ENCODE data around the gene CCNK.

CCNK gene

DNA sequence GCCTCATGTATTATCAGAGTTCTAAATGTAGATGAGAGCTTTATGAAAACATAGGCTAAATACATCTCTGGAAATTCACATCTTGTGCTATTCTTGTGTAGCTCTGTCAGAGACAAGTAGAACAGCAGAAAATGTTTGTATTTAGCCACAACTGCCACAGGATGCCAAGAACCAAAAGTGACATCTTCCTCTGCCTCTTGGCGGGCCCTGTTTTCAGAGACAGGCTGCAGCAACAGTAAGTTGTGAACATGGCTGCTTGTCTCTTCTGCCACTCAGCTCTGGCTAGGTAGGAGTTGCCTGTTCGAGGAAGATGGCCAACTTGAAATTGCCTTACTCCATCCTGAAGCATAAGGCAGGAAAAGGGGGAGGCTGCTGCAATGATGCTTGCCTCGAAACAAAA is 30.9 kb upstream of the CCNK start:
- H3K4me3 ChIP-seq (ENCODE audit: low read length), result no peak overlapping the region
- no peaks in the 10 kb centered on the region for H3K27me3 ChIP-seq (ENCODE audit: control insufficient read depth, insufficient read depth, low read length)
- H3K9me3 ChIP-seq (replicated peaks; ENCODE audit: low read length), result no peaks in the 10 kb centered on the region
- peaks cover 22% of the 10 kb centered on the region for H3K36me3 ChIP-seq (ENCODE audit: insufficient read depth, low read length)
- no peak overlapping the region for H3K4me2 ChIP-seq (ENCODE audit: low read length)
- peaks cover 6% of the 10 kb centered on the region for H3K4me1 ChIP-seq (ENCODE audit: control insufficient read depth, insufficient read depth, low read length)
- H3K9ac ChIP-seq (ENCODE audit: low read depth, low read length), result no peak overlapping the region

DNA sequence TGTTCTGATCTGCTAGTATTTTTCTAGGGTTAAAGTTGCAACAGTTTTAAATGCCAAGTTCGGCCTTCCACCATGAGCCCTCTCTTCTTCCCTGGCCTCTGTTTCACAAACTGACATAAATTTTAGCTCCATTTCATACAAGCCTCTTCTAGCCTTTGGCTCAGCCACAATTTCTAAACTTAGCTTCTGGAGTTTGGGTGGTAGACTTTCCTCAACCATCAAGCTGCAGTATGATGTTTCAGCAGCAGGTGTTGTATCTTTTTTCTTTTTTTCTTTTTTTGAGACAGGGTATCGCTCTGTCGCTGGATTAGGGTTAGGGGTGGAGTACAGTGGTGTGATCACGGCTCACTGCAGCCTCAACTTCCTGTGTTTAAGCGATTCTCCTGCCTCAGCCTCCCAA is 30.0 kb upstream of the CCNK start:
- H3K27me3 ChIP-seq (ENCODE audit: control insufficient read depth, insufficient read depth, low read length), result no peaks in the 10 kb centered on the region
- peaks cover 6% of the 10 kb centered on the region for H3K4me1 ChIP-seq (ENCODE audit: control insufficient read depth, insufficient read depth, low read length)
- no peaks in the 10 kb centered on the region for H3K9me3 ChIP-seq (replicated peaks; ENCODE audit: low read length)
- no peak overlapping the region for H3K4me3 ChIP-seq (ENCODE audit: low read length)
- no peak overlapping the region for H3K4me2 ChIP-seq (ENCODE audit: low read length)
- peaks cover 22% of the 10 kb centered on the region for H3K36me3 ChIP-seq (ENCODE audit: insufficient read depth, low read length)
- H3K9ac ChIP-seq (ENCODE audit: low read depth, low read length), result no peak overlapping the region

DNA sequence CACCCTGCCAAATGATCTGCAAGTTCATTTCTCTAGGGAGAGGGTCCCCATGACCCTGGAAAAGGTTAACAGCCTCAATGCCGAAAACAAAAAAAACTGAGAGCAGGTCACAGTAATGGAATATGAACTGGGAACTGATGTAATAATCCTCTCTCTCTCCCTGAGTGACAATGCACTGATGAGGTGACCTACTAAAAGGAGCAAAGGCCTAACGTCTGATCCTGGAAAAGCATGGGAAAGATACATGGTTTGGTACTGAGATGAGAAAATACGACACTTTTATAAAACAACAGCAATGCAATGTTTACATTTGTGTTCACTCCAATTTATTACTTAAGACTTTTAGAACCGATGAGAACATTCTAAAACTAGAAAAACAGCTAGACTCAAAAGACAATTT is 28.2 kb upstream of the CCNK start:
- peaks cover 6% of the 10 kb centered on the region for H3K4me1 ChIP-seq (ENCODE audit: control insufficient read depth, insufficient read depth, low read length)
- no peaks in the 10 kb centered on the region for H3K27me3 ChIP-seq (ENCODE audit: control insufficient read depth, insufficient read depth, low read length)
- H3K4me3 ChIP-seq (ENCODE audit: low read length), result no peak overlapping the region
- H3K36me3 ChIP-seq (ENCODE audit: insufficient read depth, low read length), result peaks cover 24% of the 10 kb centered on the region
- H3K9me3 ChIP-seq (replicated peaks; ENCODE audit: low read length), result no peaks in the 10 kb centered on the region
- H3K9ac ChIP-seq (ENCODE audit: low read depth, low read length), result no peak overlapping the region
- H3K4me2 ChIP-seq (ENCODE audit: low read length), result no peak overlapping the region

DNA sequence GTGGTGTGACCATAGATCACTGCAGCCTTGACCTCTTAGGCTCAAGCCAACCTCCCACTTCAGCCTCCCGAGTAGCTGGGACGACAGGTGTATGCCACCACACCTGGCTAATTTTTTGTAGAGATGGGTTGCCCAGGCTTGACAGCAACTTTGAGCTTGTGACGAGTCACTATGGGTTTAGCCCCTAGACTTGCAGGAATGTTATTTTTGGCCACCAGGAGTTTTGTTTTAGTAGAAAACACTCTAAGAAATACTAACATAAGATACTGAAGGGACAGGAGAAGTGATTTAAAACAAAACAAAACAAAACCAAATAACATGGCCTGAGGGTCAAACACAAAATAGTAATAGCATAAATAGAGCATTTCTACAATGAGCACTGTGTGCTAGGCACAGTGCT is 27.0 kb upstream of the CCNK start:
- Histone ChIP-seq H3K4me2 (ENCODE audit: low read length) (no peak overlapping the region), H3K9me3 (replicated peaks; ENCODE audit: low read length) (no peaks in the 10 kb centered on the region), H3K4me1 (ENCODE audit: control insufficient read depth, insufficient read depth, low read length) (peaks cover 6% of the 10 kb centered on the region), H3K9ac (ENCODE audit: low read depth, low read length) (no peak overlapping the region), H3K4me3 (ENCODE audit: low read length) (no peak overlapping the region), H3K27me3 (ENCODE audit: control insufficient read depth, insufficient read depth, low read length) (no peaks in the 10 kb centered on the region), H3K36me3 (ENCODE audit: insufficient read depth, low read length) (peaks cover 28% of the 10 kb centered on the region)

DNA sequence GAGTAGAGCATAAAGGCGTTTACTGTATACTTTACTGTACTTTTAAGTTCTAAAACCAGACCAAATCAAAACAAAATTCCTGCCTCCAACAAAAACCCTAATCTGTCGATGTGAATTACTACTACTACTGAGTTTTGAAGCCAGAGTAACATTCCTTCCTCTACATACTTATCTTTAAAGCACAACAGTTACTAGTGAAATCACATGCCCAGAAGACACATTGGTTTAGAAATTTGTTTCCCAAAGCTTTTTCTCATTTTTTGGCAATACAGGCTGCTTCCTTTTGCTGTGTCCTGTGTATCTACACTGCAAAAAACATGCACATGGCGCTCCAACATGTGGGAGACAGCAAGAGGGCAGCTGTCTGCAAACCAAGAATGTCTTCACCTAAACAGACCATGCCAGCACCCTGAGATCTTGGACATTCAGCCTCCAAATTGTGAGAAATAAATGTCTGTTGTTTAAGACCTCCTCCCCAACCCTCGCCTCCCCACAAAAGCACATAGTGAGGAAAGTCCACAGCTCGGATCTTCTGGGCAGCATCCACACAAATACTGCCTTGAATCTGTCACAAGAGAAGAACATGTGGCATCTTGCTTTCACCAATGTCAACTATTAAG is 21.6 kb upstream of the CCNK start:
- Histone ChIP-seq H3K36me3 (ENCODE audit: insufficient read depth, low read length) (peaks cover 37% of the 10 kb centered on the region), H3K4me2 (ENCODE audit: low read length) (no peak overlapping the region), H3K27me3 (ENCODE audit: control insufficient read depth, insufficient read depth, low read length) (no peaks in the 10 kb centered on the region), H3K9ac (ENCODE audit: low read depth, low read length) (no peak overlapping the region), H3K4me3 (ENCODE audit: low read length) (no peak overlapping the region), H3K9me3 (replicated peaks; ENCODE audit: low read length) (no peaks in the 10 kb centered on the region), H3K4me1 (ENCODE audit: control insufficient read depth, insufficient read depth, low read length) (peaks cover 3% of the 10 kb centered on the region)

DNA sequence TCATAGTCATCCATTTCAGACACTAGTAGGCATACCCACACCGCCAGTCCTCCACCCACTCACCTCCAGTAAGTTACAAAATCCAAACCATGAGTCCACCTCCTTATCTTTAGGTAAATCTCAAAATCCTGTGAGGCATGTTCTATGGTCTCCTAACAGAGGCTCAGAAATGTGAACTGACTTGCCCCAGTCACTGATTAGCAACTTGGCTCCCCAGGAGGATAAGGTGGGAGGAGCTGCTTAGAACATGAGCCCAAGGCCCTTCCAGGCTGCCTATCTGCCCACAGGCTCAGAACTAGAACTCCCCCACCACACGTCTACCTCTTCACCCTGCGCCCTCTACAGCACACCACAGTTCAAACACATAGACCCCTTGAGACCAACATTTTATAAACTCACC is 20.4 kb upstream of the CCNK start:
- peaks cover 39% of the 10 kb centered on the region for H3K36me3 ChIP-seq (ENCODE audit: insufficient read depth, low read length)
- H3K4me1 ChIP-seq (ENCODE audit: control insufficient read depth, insufficient read depth, low read length), result no peaks in the 10 kb centered on the region
- no peak overlapping the region for H3K4me2 ChIP-seq (ENCODE audit: low read length)
- H3K4me3 ChIP-seq (ENCODE audit: low read length), result no peak overlapping the region
- no peak overlapping the region for H3K9ac ChIP-seq (ENCODE audit: low read depth, low read length)
- no peaks in the 10 kb centered on the region for H3K27me3 ChIP-seq (ENCODE audit: control insufficient read depth, insufficient read depth, low read length)
- H3K9me3 ChIP-seq (replicated peaks; ENCODE audit: low read length), result no peaks in the 10 kb centered on the region

DNA sequence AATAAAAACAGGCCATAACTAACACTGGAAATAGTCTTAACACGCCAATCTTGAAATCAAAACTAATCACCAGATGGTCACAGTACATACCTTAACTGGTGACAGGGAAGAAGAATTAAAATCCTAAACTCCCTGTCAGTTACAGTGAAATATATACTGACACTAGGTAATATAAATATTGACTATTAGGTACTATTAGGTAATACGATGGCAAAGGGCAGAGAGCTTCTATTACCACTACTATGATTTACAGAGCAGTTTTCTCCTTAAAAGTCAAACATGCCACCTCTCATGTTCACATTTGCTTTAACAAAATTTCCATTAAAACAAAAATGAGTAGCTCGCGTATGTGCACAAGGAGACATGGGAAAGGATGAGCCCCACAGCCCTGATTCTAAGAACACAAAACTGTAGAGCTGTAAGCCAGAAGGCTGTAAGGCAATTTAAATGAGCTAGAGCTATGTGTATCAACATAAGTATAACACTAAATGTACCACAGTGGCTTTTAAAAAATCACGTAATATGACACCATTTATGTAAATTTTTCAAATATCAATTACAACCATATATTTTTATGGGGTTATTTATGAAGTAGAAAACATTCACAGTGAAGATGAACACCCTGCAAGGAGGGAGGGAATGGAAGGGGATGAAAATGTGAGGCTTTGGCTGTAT is 19.7 kb upstream of the CCNK start:
- H3K4me2 ChIP-seq (ENCODE audit: low read length), result no peak overlapping the region
- H3K9ac ChIP-seq (ENCODE audit: low read depth, low read length), result no peak overlapping the region
- no peaks in the 10 kb centered on the region for H3K4me1 ChIP-seq (ENCODE audit: control insufficient read depth, insufficient read depth, low read length)
- peaks cover 39% of the 10 kb centered on the region for H3K36me3 ChIP-seq (ENCODE audit: insufficient read depth, low read length)
- H3K9me3 ChIP-seq (replicated peaks; ENCODE audit: low read length), result no peaks in the 10 kb centered on the region
- no peaks in the 10 kb centered on the region for H3K27me3 ChIP-seq (ENCODE audit: control insufficient read depth, insufficient read depth, low read length)
- H3K4me3 ChIP-seq (ENCODE audit: low read length), result no peak overlapping the region

DNA sequence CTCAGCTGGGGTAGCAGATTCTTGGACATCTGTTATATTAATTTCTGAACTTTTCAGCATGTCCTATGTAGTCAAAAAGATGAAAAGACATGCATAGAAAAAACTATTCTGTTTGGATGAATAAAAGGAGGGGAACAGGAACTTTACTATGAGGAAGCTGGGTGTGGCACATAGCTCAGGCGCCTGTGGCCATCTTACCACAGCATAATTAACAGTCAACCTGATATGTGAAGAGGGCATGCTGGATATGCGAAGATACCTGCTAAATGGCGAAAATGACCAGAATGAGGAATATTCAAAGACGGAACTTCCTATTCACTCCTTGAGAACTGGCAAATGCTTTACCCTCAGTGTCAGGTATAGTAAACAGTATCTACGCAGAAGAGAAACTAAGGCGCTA is 19.0 kb upstream of the CCNK start:
- H3K4me3 ChIP-seq (ENCODE audit: low read length), result no peak overlapping the region
- H3K4me1 ChIP-seq (ENCODE audit: control insufficient read depth, insufficient read depth, low read length), result no peaks in the 10 kb centered on the region
- H3K36me3 ChIP-seq (ENCODE audit: insufficient read depth, low read length), result peaks cover 33% of the 10 kb centered on the region
- no peak overlapping the region for H3K9ac ChIP-seq (ENCODE audit: low read depth, low read length)
- H3K9me3 ChIP-seq (replicated peaks; ENCODE audit: low read length), result no peaks in the 10 kb centered on the region
- H3K27me3 ChIP-seq (ENCODE audit: control insufficient read depth, insufficient read depth, low read length), result no peaks in the 10 kb centered on the region
- H3K4me2 ChIP-seq (ENCODE audit: low read length), result no peak overlapping the region

DNA sequence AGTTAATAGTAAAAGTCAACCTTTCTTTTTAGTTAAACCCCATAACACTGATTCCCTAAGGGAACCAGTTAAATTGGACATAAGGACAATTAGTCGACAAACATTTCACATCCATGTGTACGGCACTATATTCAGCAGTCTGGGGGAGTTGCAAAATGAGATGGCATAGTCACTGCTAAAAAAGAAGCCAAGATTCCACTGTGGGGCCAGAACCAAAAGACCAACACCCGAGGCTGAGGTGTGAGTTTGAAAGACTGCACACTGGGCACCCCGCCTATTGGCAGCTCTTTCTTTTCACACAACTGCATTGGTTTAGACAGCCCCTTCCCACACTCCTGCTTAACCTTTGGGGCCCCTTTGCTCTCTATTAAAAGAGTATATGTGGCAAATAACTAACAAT is 17.2 kb upstream of the CCNK start:
- H3K36me3 ChIP-seq (ENCODE audit: insufficient read depth, low read length), result peaks cover 26% of the 10 kb centered on the region

DNA sequence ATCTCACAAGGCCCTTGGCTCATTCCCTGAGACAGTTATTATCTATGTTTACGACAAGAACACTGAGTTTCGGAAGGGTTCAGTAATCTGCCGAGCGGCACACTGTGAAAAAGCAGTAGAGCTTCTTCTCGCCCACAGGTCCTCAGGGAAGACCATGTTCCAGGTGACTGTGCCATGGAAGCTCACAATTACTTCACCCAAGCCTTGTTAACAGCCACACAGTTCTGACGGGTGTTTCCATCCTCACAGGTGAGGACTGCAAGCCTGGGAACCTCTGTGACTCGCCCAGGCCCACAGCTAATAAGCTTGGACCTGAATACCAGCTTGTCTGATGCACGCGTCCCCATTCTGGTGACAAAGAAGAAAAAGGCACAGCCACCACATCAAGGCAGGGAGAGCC is 15.9 kb upstream of the CCNK start:
- no peak overlapping the region for H3K9ac ChIP-seq (ENCODE audit: low read depth, low read length)

More for the DNA sequence above, 17.2 kb upstream of the CCNK start:
- Histone ChIP-seq H3K4me2 (ENCODE audit: low read length) (no peak overlapping the region), H3K27me3 (ENCODE audit: control insufficient read depth, insufficient read depth, low read length) (no peaks in the 10 kb centered on the region), H3K9ac (ENCODE audit: low read depth, low read length) (no peak overlapping the region), H3K9me3 (replicated peaks; ENCODE audit: low read length) (no peaks in the 10 kb centered on the region), H3K4me3 (ENCODE audit: low read length) (no peak overlapping the region), H3K4me1 (ENCODE audit: control insufficient read depth, insufficient read depth, low read length) (no peaks in the 10 kb centered on the region)

DNA sequence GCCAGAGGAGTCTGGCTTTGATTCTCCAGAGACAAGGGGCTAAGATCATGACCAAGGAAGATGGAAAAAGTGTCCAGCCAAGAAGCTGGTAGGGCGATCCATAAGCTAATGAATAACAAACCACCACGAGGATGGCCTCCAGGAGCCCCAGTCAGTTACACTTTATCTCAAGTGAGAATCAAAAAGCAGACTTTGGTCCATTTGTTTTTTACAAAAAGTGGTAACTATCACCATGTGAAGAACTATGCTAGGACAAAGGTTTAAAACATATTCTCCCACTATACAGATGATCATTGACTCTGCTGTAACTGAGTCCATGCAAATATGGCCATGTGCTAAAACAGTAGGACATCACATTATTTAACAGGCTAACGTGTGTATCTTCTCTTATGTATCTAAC is 14.5 kb upstream of the CCNK start:
- Histone ChIP-seq H3K36me3 (ENCODE audit: insufficient read depth, low read length) (peaks cover 14% of the 10 kb centered on the region), H3K4me3 (ENCODE audit: low read length) (no peak overlapping the region), H3K27me3 (ENCODE audit: control insufficient read depth, insufficient read depth, low read length) (no peaks in the 10 kb centered on the region), H3K9me3 (replicated peaks; ENCODE audit: low read length) (no peaks in the 10 kb centered on the region), H3K4me1 (ENCODE audit: control insufficient read depth, insufficient read depth, low read length) (no peaks in the 10 kb centered on the region), H3K9ac (ENCODE audit: low read depth, low read length) (no peak overlapping the region), H3K4me2 (ENCODE audit: low read length) (no peak overlapping the region)

More for the DNA sequence above, 15.9 kb upstream of the CCNK start:
- Histone ChIP-seq H3K4me1 (ENCODE audit: control insufficient read depth, insufficient read depth, low read length) (no peaks in the 10 kb centered on the region), H3K4me2 (ENCODE audit: low read length) (no peak overlapping the region), H3K4me3 (ENCODE audit: low read length) (no peak overlapping the region), H3K9me3 (replicated peaks; ENCODE audit: low read length) (no peaks in the 10 kb centered on the region), H3K27me3 (ENCODE audit: control insufficient read depth, insufficient read depth, low read length) (no peaks in the 10 kb centered on the region), H3K36me3 (ENCODE audit: insufficient read depth, low read length) (peaks cover 23% of the 10 kb centered on the region)
